Stimulated activated CD8-positive, alpha-beta memory T cell treated with anti-CD3 and anti-CD28 coated beads, Interleukin-2, amount 100 ng/mL, for 1 hour (primary cell): ENCODE results near the gene SHB.
A peak's percentile ranks its signal among the peaks of the same experiment; 100 is the strongest.

ENCODE experiments used
- DNase-seq, 2 donors: peaks; one replicate each; pipeline ENCODE4 v3.0.0-alpha.2; 2020; ENCODE audit warnings: low read depth in 2 of 2

SHB gene

DNA sequence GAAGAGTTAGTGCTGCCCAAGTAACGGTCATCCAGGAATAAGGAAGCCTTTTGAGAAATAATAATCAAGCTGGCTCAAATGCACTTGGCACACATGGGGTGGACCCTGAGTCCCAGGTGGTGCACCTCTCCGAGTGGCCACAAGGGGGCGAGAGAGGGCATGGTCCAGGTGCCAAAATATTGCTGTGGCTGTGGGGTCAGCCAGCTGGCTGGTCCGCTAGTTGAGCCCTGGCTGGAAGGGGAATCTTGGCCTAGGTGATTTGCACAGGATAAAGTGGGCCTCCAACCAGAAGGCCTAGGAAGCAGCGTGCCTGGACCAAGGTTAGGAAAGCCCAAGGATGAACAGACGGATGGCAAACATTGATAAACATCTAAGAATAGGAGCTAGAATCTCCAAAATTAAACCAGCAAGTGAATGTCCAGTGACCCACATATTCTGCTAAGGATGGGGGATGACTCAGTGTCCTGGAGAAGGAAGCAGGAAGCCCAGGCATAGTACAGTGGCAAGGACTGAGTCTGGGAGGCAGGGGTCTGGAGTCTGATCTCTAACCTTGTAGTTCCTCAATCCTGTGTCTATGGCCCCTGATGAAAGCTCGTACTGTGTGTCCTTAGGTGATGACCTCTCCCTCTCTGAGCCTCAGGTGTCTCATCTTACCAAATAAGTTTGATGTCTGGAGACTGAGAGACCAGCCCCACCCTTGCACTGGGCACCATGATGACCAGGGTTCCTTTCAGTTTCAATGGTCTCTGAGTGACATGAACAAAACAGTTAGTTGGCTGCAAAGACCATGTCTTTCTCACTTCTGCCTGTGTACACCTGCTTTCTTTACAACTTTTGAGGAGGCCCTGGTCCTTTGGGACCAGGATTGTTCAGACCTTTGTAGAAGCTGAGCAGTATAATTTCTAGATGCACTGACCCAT, 19.2 kb upstream of the SHB start:
- peak; percentile 42 to 59 for DNase-seq

- DNase-seq = no peak
These were observed 17.5 kb upstream of the SHB start for GRCh38 chr9:38086496-38086895.

- DNase-seq = no peak
These were observed 16.3 kb upstream of the SHB start for GRCh38 chr9:38085308-38085707.

DNA sequence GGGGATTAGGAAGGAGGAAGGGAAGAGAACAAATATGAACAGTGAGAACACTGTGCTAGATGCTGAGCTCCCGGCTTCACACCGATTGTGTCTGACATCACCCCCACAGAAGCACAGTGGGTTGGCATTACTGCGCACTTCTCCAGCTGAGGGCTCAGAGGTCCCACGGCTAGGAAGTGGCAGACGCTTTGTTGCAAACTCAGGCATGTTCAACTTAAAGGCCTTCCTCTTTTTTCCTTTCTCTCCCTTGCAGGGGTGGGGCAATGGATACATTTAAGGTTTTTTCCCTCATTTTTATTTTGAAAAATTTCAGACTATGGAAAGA, 15.5 kb upstream of the SHB start:
- DNase-seq = no peak

- no peak for DNase-seq
These were observed 15.0 kb upstream of the SHB start for GRCh38 chr9:38083858-38084555.

GRCh38 chr9:38082446-38083287, 13.6 kb upstream of the SHB start:
- no peak for DNase-seq

- DNase-seq = no peak
These were observed 12.5 kb upstream of the SHB start for GRCh38 chr9:38081356-38082108.

- DNase-seq = no peak
These were observed 10.5 kb upstream of the SHB start for GRCh38 chr9:38079461-38080031.

DNA sequence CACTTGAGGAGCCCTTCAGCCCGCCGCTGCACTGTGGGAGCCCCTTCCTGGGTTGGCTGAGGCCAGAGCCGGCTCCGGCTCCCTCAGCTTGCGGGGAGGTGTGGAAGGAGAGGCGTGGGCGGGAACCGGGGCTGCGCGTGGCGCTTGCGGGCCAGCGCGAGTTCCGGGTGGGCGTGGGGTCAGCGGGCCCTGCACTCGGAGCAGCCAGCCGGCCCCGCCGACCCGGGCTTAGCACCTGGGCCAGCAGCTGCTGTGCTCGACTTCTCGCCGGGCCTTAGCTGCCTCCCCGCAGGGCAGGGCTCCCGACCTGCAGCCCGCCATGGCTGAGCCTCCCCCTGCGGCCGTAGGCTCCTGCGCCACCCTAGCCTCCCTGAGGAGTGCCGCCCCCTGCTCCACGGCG, 6.2 kb upstream of the SHB start:
- DNase-seq = no peak

DNA sequence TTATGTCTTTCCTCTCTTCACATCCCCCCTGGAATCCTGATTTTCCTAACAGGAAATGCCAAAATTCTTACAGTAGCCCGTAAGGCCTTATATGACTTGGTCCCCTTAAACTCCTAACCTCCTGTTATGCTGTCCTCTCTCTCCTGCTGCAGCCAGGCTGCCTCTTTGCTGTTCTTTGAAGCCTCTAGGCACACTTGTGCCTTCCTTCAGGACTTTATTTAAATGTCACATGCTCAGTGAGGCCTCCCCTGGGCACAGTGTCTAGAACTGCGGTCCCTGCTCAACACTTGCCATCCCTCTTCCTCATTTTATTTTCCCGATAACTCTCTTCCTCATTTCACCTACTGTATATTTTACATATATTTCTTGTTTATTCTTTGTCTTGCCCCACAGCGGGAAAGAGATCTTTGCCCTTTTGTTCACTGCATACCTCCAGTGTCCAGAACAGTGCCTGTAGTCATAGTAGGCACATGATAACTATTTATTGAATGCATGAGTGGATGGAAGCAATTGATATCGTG, 5.5 kb upstream of the SHB start:
- no peak for DNase-seq

GRCh38 chr9:38073882-38074281, 4.9 kb upstream of the SHB start:
- DNase-seq = no peak

DNA sequence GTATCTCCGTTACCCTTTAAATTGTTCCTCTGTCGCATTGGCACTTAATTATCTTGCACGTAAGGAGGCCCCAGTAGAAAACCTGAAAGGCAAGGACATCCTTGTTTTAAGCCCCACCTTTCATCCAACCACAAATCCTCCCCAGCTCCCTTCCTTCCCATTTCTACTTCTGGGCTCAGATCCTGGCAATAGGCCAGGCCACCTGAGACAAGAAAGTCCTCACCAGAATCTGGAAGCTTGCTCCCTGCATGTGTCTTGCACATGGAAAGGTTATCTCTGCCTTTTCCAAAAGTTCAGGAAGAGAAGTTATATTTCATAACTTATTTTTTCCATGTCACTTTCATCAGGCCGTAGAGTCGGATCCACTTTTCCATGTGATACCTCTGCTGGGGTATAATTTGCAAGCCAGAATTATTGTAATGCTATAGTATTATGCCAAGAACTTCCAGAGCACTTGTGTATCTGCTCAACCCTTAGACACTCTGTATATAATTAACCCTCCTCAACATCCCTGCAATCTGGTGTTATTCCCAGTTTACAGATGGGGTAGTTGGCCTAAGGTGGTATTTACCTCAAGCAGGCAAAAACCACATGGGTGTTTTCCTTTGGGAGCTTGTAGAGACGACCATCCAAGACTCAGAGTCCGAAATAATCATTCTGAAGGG, 2.6 kb upstream of the SHB start:
- DNase-seq = no peak

DNA sequence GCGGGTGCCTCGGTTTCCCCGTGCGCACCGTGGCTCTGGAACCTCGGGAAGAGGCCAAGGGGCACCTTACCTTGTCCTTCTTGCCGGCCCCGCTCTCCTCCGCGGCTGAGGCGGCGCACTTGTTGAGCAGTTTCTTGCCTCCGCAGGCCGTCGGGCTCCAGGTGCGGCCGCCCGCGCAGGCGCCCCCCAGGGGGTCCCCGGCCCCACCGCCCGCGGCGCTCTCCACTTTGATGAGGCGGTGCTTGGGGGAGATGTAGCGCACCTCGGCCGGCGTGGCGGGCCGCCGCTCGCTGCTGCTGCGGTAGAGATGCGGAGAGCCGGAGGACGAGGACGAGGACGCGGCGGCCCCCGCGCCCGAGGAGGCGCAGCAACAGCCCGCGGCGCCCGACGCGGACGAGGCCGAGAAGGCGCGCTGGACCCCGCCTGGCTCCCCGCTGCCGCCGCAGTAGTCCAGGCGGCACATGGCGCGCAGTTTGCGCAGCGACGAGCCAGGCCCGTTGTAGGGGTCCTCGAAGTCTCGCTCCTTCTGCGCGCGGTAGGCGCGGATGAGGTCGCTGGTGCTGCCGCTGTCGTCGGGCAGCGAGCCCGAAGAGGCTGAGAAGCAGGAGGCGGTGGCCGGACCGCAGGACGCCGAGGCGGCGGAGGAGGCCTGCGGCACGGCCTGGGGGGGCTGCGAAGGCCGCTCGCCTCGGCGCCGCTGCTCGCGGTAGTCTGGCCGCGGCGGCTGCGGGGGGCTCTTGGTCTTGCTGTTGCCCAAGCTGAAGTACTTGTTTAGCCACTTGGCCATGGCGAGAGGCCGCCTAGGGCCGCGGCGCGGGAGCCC, 957 bp downstream of the SHB start:
- no peak for DNase-seq

DNA sequence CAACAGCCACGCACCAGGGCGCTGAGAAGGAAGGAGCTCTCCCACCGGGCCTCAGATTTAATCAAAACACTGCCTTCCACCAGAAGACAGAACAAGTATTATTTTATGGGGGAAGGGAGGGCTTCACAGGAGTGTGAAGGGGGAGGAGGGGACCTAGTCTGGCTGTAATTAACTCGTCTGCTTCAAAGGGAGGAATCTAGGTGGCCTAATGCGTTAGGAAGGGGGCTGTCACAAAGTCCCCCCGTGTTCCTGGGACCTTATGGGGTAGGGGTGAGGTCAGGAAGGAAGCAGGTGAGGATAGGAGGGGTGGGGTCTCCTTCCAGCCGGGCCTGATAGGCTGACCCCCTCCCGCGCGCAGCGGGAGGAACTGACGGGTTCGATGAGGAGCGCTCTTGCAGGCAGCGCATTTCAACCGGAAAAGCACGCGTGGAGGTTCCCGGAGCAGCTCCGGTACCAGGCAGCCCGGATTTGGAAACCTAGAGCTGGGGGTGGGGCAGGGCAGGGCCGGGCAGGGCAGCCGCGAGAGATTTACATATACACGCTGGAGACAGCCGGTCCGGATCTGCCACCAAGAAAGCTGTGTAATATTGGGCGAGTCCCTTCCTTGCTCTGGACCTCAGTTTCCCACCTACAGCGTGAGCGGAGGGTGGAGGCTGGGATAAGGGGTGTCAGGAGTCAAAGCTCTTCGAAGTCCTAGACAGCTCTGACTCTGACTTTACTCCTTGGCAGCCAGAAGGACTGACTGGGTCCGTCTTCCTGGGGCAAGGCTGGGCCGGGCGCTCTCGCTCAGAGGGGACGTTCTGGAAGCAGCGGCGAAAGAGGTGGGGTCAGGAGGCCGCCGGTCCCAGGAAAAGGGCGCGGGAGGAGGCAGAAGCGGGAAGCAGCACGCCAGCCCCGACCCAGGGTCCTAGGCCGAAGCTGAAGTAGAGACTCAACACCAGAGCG, 1.8 kb downstream of the SHB start:
- DNase-seq = no peak

DNA sequence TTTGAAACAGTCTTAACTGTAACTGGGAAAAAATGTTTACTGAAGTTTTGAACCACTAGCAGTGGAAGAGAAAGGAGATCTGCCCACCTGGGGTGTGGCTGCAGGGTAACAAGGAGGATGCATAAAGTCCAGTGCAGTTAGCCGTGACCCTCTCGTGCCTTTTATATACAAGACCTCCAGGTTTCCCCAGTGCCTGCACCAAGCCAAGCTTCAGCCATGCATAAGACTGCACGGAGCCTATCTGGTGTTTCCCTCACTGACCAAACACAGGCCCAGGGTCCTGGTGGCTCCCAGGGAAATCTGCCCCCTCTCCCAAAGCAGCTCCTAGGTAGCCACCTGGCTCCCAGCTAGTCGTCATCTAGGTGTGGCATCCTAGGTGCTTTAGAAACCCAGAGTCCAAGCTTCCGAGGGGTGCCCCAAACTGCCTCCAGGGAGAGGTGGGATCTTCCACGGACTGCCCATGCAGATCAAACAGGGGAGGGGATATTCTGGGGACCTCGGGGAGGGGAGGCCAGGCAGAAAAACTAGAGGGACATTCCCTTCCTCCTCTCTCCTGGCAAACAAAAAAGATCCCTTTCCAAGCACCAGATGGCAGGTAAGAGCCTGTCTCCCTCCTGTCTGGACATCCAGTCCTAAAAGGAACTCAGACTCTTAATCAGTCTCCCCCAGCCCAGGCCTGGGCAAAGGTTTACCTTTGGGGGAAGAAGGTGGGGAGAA, 2.7 kb downstream of the SHB start:
- DNase-seq = no peak

- no peak for DNase-seq
These were observed 3.5 kb downstream of the SHB start for GRCh38 chr9:38065369-38066075.

- no peak for DNase-seq
These were observed 4.1 kb downstream of the SHB start for GRCh38 chr9:38064842-38065368.
